Osteocyte (in vitro differentiated cells): Measurements from ENCODE around the gene CNIH4. TPM values are rescaled to one million over a fixed set of nuclear protein-coding genes. Genes with fewer than 3 reads are reported as not detected.

Experiments
- DNase-seq: peaks from one replicate; pipeline ENCODE4 v3.0.0; 2021; ENCODE audit warnings: mixed read lengths; ENCODE audit not compliant: unreplicated experiment; ENCODE audit errors: extremely low spot score
- H3K27ac Mint-ChIP-seq: one replicate; pipeline ENCODE4 v1.8.0; 2021; ENCODE audit warnings: mild to moderate bottlenecking, mixed read lengths; ENCODE audit not compliant: unreplicated experiment
- H3K27me3 Mint-ChIP-seq: one replicate; pipeline ENCODE4 v1.8.0; 2021; ENCODE audit warnings: mixed read lengths; ENCODE audit not compliant: unreplicated experiment
- H3K36me3 Mint-ChIP-seq: one replicate; pipeline ENCODE4 v1.8.0; 2021; ENCODE audit warnings: mixed read lengths; ENCODE audit not compliant: unreplicated experiment
- H3K4me1 Mint-ChIP-seq: one replicate; pipeline ENCODE4 v1.8.0; 2021; ENCODE audit warnings: mixed read lengths; ENCODE audit not compliant: unreplicated experiment
- H3K4me3 Mint-ChIP-seq: one replicate; pipeline ENCODE4 v1.8.0; 2021; ENCODE audit warnings: mild to moderate bottlenecking, moderate library complexity, mixed read lengths; ENCODE audit not compliant: unreplicated experiment
- H3K9me3 Mint-ChIP-seq: one replicate; pipeline ENCODE4 v1.8.0; 2021; ENCODE audit warnings: mixed read lengths; ENCODE audit not compliant: unreplicated experiment
- total RNA-seq: library from RNA; stranded (reverse); gene quantifications from 2 replicates; pipeline ENCODE4 v1.2.1, GENCODE V29; 2021
- TF ChIP-seq, protein P1 (sequence below): fragments of 200-600 bp; sonication (generic); IDR thresholded peaks from 2 replicates; pipeline ENCODE4 v1.5.0; 2021; ENCODE audit warnings: antibody characterized with exemption, mild to moderate bottlenecking, moderate library complexity

The CNIH4 gene
- total RNA-seq, 1 donor from 2014 or later = 54.8 TPM

DNA sequence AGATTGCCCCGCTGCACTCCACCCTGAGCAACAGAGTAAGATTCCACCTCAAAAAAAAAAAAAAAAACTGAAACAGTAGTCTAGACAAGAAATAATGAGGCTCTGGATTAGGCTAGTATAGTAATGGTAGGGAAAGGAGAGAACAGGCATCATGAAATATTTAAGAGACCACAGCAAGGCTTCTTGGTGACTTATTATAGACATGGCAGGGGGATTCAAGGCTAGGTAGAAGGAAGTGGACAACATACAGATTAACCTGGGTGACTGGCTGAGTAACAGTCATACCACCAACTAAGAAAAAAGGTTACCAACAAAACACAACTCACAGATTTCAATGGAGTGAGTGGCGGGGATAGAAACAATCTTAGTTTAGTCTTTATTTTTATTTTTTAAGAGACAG, 35.0 kb upstream of the CNIH4 start:
- H3K36me3 Mint-ChIP-seq = peaks cover 11% of the 10 kb centered on the region
- no peaks in the 10 kb centered on the region for H3K27me3 Mint-ChIP-seq
- no peak overlapping the region for H3K27ac Mint-ChIP-seq
- H3K4me3 Mint-ChIP-seq = no peak overlapping the region
- DNase-seq = no peak
- peaks cover 3% of the 10 kb centered on the region for H3K4me1 Mint-ChIP-seq
- TF ChIP-seq, protein P1, sequence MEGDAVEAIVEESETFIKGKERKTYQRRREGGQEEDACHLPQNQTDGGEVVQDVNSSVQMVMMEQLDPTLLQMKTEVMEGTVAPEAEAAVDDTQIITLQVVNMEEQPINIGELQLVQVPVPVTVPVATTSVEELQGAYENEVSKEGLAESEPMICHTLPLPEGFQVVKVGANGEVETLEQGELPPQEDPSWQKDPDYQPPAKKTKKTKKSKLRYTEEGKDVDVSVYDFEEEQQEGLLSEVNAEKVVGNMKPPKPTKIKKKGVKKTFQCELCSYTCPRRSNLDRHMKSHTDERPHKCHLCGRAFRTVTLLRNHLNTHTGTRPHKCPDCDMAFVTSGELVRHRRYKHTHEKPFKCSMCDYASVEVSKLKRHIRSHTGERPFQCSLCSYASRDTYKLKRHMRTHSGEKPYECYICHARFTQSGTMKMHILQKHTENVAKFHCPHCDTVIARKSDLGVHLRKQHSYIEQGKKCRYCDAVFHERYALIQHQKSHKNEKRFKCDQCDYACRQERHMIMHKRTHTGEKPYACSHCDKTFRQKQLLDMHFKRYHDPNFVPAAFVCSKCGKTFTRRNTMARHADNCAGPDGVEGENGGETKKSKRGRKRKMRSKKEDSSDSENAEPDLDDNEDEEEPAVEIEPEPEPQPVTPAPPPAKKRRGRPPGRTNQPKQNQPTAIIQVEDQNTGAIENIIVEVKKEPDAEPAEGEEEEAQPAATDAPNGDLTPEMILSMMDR = no peak
- no peaks in the 10 kb centered on the region for H3K9me3 Mint-ChIP-seq

DNA sequence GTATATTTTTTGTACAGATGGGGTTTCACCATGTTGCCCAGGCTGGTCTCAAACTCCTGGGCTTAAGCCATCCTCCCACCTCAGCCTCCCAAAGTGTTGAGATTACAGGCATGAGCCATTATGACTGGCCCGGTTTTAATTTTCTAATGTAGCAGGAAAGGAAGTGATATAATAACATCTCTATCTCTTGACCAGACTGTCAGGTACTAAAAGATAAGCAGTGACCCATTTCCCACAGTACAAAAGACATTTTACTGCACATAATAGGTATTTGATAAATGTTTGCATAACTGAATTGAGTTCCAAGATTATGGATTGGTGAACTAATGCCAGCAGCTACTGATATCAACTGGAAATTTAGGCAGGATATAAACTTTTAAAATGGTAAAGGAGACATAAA, 30.7 kb upstream of the CNIH4 start:
- Mint-ChIP-seq H3K4me3 (no peak overlapping the region), H3K27ac (no peak overlapping the region), H3K36me3 (peaks cover 10% of the 10 kb centered on the region), H3K4me1 (peaks cover 19% of the 10 kb centered on the region), H3K27me3 (no peaks in the 10 kb centered on the region), H3K9me3 (no peaks in the 10 kb centered on the region)
- TF ChIP-seq, protein P1 = no peak
- DNase-seq = no peak

GRCh38 chr1:224328644-224329043, 28.0 kb upstream of the CNIH4 start:
- Mint-ChIP-seq H3K27ac (peak overlapping the region; percentile 52), H3K36me3 (peaks cover 4% of the 10 kb centered on the region), H3K4me3 (peak overlapping the region; percentile 94), H3K9me3 (no peaks in the 10 kb centered on the region), H3K4me1 (peaks cover 22% of the 10 kb centered on the region), H3K27me3 (no peaks in the 10 kb centered on the region)
- DNase-seq = no peak
- TF ChIP-seq, protein P1 = no peak

DNA sequence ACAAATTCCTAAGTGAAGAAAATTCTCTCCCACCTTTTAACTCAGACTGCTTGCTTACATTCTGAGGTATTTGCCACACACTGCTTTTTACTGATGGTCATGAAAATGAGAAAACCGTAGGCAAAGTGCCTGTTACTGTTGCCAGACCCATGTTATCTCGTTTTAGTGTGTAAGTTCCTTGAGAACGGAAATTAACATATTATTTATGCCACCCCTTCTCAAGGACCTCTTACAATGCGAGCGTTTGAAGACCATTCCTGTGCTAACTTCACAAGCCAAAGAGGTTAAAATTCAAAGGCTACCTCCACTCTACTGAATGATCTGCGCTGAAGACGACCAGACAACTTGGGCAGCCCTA, 27.2 kb upstream of the CNIH4 start:
- peaks cover 4% of the 10 kb centered on the region for H3K27me3 Mint-ChIP-seq
- TF ChIP-seq, protein P1 = no peak
- H3K27ac Mint-ChIP-seq = peak overlapping the region; percentile 99
- peaks cover 4% of the 10 kb centered on the region for H3K36me3 Mint-ChIP-seq
- no peak for DNase-seq
- H3K4me1 Mint-ChIP-seq = peaks cover 22% of the 10 kb centered on the region
- peak overlapping the region; percentile 94 for H3K4me3 Mint-ChIP-seq
- H3K9me3 Mint-ChIP-seq = no peaks in the 10 kb centered on the region

GRCh38 chr1:224329842-224330753, 26.6 kb upstream of the CNIH4 start, which contains the start of gene NVL:
TSS of gene NVL (minus strand) at chr1:224330172. CDS start at chr1:224330127, 45 bp downstream.
- H3K9me3 Mint-ChIP-seq = no peaks in the 10 kb centered on the region
- peak within 1 kb of the TSS; percentile 99 for H3K27ac Mint-ChIP-seq
- TF ChIP-seq, protein P1 = no peak
- DNase-seq = peak; percentile 91
- peak within 1 kb of the TSS; percentile 94 for H3K4me3 Mint-ChIP-seq
- H3K27me3 Mint-ChIP-seq = peaks cover 4% of the 10 kb centered on the region
- peaks cover 22% of the 10 kb centered on the region for H3K4me1 Mint-ChIP-seq
- peaks cover 4% of the 10 kb centered on the region for H3K36me3 Mint-ChIP-seq
